Progenitor cell of endocrine pancreas (in vitro differentiated cells): ENCODE results near the gene ISLR. TPM values are rescaled to one million over a fixed set of nuclear protein-coding genes. Genes with fewer than 3 reads are reported as not detected.

Source experiments
- DNase-seq: peaks from one replicate; pipeline ENCODE4 v3.0.0; 2021; ENCODE audit warnings: low spot score; ENCODE audit not compliant: unreplicated experiment
- H3K27ac Mint-ChIP-seq: 2 replicates; pipeline ENCODE4 v1.8.0; 2021; ENCODE audit warnings: mild to moderate bottlenecking, moderate library complexity, mixed read lengths
- H3K27me3 Mint-ChIP-seq: 2 replicates; pipeline ENCODE4 v1.8.0; 2021; ENCODE audit warnings: mixed read lengths
- H3K36me3 Mint-ChIP-seq: 2 replicates; pipeline ENCODE4 v1.8.0; 2022; ENCODE audit warnings: mixed read lengths; ENCODE audit not compliant: insufficient read depth
- H3K4me1 Mint-ChIP-seq: 2 replicates; pipeline ENCODE4 v1.8.0; 2021; ENCODE audit warnings: low read depth, mixed read lengths
- H3K4me3 Mint-ChIP-seq: 2 replicates; pipeline ENCODE4 v1.8.0; 2021; ENCODE audit warnings: low read depth, mild to moderate bottlenecking, moderate library complexity, mixed read lengths
- H3K9me3 Mint-ChIP-seq: 2 replicates; pipeline ENCODE4 v1.8.0; 2021; ENCODE audit warnings: low read depth, mixed read lengths
- CTCF ChIP-seq: fragments of 200-600 bp; sonication (generic); IDR thresholded peaks from one replicate; pipeline ENCODE4 v1.5.0; 2021; ENCODE audit warnings: antibody characterized with exemption, mild to moderate bottlenecking; ENCODE audit not compliant: unreplicated experiment
- total RNA-seq: library from RNA; stranded (reverse); gene quantifications from 2 replicates; pipeline ENCODE4 v1.2.1, GENCODE V29; 2021

Gene ISLR
- total RNA-seq, 1 donor from 2014 or later = not detected

- no peaks in the 10 kb centered on the region for H3K9me3 Mint-ChIP-seq
- DNase-seq = no peak
- H3K27me3 Mint-ChIP-seq = peaks cover 6% of the 10 kb centered on the region
- H3K4me1 Mint-ChIP-seq = no peaks in the 10 kb centered on the region
- no peak overlapping the region for H3K4me3 Mint-ChIP-seq
- H3K27ac Mint-ChIP-seq = no peak overlapping the region
- TF ChIP-seq CTCF = no peak
- no peaks in the 10 kb centered on the region for H3K36me3 Mint-ChIP-seq
These were observed 18.3 kb downstream of the ISLR start for GRCh38 chr15:74191798-74192197.

GRCh38 chr15:74192751-74193150 is 19.2 kb downstream of the ISLR start:
- peaks cover 3% of the 10 kb centered on the region for H3K27me3 Mint-ChIP-seq
- no peaks in the 10 kb centered on the region for H3K4me1 Mint-ChIP-seq
- no peak overlapping the region for H3K27ac Mint-ChIP-seq
- no peaks in the 10 kb centered on the region for H3K9me3 Mint-ChIP-seq
- no peak for DNase-seq
- no peak overlapping the region for H3K4me3 Mint-ChIP-seq
- no peaks in the 10 kb centered on the region for H3K36me3 Mint-ChIP-seq
- TF ChIP-seq CTCF = no peak

- Mint-ChIP-seq H3K27me3 (peaks cover 3% of the 10 kb centered on the region), H3K36me3 (no peaks in the 10 kb centered on the region), H3K4me3 (no peak overlapping the region), H3K4me1 (no peaks in the 10 kb centered on the region), H3K9me3 (no peaks in the 10 kb centered on the region), H3K27ac (no peak overlapping the region)
- DNase-seq = no peak
- TF ChIP-seq CTCF = no peak
These were observed 19.8 kb downstream of the ISLR start for GRCh38 chr15:74193299-74193718.

GRCh38 chr15:74193905-74194304 is 20.4 kb downstream of the ISLR start:
- H3K27ac Mint-ChIP-seq = no peak overlapping the region
- no peaks in the 10 kb centered on the region for H3K9me3 Mint-ChIP-seq
- peaks cover 3% of the 10 kb centered on the region for H3K27me3 Mint-ChIP-seq
- DNase-seq = no peak
- no peaks in the 10 kb centered on the region for H3K4me1 Mint-ChIP-seq
- H3K4me3 Mint-ChIP-seq = no peak overlapping the region
- no peak for TF ChIP-seq CTCF
- no peaks in the 10 kb centered on the region for H3K36me3 Mint-ChIP-seq

GRCh38 chr15:74194572-74195559 is 21.4 kb downstream of the ISLR start:
- Mint-ChIP-seq H3K36me3 (no peaks in the 10 kb centered on the region), H3K27me3 (peaks cover 5% of the 10 kb centered on the region), H3K9me3 (no peaks in the 10 kb centered on the region), H3K4me3 (no peak overlapping the region), H3K4me1 (no peaks in the 10 kb centered on the region), H3K27ac (no peak overlapping the region)
- TF ChIP-seq CTCF = no peak
- DNase-seq = no peak
